Measurements from ENCODE around the gene ACVRL1.

DNA sequence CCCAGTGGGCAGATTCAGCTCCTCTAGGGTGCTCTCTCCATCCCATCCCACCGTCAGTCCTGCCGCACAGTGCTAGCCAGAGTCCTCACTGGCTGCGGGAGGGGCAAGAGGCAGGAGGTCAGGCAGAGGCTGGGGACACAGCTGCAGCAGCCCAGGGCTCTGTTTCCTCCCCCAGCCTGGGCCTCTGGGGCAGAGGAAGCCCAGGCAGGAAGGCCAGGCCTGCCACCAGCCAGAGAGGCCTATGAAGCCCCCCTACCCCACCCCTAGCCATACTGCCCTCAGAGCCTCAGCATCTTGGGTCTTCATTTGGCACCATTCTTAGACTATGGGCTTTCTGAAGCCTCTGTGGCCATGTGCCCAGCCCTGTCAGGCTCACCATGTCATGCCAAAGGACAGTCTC, 3.4 kb downstream of the ACVRL1 start:
- TF ChIP-seq POLR2A (IDR thresholded peaks at IDR 0.05; ENCODE audit: low read depth, low read length) (no peak), TAF1 (IDR thresholded peaks at IDR 0.05; ENCODE audit: borderline replicate concordance, low read depth, low read length) (no peak), POLR2AphosphoS5 (IDR thresholded peaks at IDR 0.05; ENCODE audit: low read depth, low read length) (no peak)
